ENCODE data around the gene JAG2.

Gene JAG2

DNA sequence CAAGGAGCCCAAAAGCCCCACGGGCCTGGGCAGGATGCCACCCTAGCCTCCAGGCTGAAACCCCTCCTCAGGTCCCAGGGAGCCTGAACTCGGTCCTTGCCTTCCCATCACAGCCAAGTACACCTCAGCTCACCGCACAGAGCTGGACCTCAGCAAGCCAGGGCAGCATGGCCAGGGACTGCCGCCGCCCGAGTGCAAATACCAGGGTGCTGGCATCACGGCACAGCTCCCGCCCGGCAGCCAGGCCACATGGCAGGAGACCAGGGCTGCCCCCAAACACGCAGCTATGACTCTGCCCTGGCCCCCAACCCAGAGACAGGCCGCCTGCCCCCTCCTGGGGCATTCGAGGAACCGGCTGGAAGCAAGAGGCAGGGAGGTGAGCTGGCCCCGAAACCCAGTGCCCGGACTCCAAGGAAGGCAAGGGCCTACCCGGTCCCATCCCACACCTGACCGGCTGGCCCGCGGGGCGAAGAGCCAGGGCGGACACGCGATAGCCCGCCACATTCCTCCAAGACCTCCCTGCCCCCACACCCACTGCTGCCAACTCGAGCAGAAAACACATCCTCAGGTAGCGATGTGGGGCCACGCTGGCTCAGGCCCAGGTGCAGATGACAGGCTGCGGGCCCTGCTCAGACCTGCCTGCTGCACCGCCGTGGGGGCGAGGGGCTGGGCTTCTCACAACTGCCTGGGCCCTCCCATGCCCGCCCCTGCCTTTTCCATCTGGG, 2.7 kb downstream of the JAG2 start:
- TF ChIP-seq CTCF (IDR thresholded peaks at IDR 0.05), result no peak
- no peak for DNase-seq
- Histone ChIP-seq H3K9me3 (no peaks in the 10 kb centered on the region), H3K4me3 (no peak overlapping the region), H3K4me1 (peaks cover 0 to 27% (median 25%) of the 10 kb centered on the region in 4 donors), H3K27me3 (peaks cover 0 to 73% of the 10 kb centered on the region in 2 donors), H3K36me3 (no peaks in the 10 kb centered on the region), H3K27ac (no peak overlapping the region)
- intact Hi-C loops (cut with DNase I; ENCODE audit: low total_unique reads), result loop anchor here (10.0 kb wide), 1 partner anchor 71 kb away; no protein-coding TSS in a partner anchor

DNA sequence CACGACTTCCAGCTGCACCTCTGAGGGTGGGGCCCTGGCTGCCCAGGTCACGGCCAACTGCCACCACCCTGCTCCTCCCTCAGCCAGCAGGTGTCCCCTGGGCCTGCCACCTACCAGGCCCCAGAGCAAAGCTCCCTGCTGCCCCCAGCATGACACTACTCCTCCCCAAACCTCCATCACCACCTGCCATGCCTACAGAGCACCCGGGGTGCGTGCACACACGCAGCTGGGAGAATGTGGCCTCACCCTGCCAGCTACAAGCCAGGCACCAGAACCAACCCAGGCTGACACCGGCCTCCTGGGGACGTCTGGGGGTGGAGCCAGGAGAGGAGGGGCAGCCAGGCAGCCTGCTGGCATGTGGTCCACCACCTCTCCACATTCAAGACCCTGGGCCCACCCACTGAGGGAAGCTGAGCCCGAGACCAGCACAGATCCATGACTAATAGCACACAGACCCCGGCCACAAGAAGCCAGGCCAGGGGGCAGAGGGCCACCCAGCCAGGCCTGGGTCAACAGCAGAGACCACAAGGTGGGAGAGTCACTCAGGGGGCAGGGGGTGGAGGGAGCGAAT, 3.4 kb downstream of the JAG2 start:
- intact Hi-C loops (cut with DNase I; ENCODE audit: low total_unique reads), result loop anchor here (10.0 kb wide), 1 partner anchor 70 kb away; no protein-coding TSS in a partner anchor
- no peak overlapping the region for H3K27ac ChIP-seq
- peaks cover 0 to 68% of the 10 kb centered on the region in 2 donors for H3K27me3 ChIP-seq
- H3K9me3 ChIP-seq, result no peaks in the 10 kb centered on the region
- no peak for DNase-seq
- no peak for TF ChIP-seq CTCF (IDR thresholded peaks at IDR 0.05)
- H3K4me1 ChIP-seq, result peaks cover 0 to 20% (median 19%) of the 10 kb centered on the region in 4 donors
- H3K36me3 ChIP-seq, result no peaks in the 10 kb centered on the region
- no peak overlapping the region for H3K4me3 ChIP-seq

DNA sequence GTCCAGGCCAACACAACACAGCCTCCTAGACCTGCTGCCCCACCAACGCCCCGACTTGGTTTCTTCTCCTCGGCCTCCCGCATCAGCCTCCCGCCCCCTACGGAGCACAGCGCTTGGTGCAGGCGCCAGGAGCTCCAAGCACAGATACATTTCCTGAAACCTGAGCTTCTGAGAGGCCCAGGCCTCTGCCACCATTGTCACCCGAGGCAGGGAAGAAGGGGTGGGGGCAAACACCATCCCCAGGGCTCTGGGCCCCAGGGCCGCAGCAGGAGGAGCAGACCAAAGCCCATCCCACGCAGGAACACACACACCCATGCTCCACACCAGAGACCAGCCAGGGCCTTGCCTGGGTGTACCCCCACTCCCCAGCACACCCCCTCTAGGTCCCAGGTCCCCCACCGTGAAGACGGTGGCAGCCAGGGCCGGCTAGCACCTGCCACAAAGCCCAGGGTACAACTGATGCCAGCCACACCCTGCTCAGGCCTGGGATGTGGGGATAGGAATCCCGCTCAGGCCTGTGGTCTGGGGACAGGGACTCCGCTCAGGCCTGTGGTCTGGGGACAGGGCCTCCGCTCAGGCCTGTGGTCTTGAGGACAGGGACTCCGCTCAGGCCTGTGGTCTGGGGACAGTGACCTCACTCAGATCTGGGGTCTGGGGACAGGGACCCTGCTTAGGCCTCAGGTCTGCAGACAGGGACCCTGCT, 5.4 kb downstream of the JAG2 start:
- TF ChIP-seq CTCF (IDR thresholded peaks at IDR 0.05), result no peak
- no peaks in the 10 kb centered on the region for H3K9me3 ChIP-seq
- no peak overlapping the region for H3K27ac ChIP-seq
- H3K4me1 ChIP-seq, result peaks cover 0 to 15% (median 11%) of the 10 kb centered on the region in 4 donors
- H3K4me3 ChIP-seq, result no peak overlapping the region
- DNase-seq, result no peak
- H3K27me3 ChIP-seq, result peaks cover 0 to 56% of the 10 kb centered on the region in 2 donors
- H3K36me3 ChIP-seq, result no peaks in the 10 kb centered on the region
- intact Hi-C loops (cut with DNase I; ENCODE audit: low total_unique reads), result loop anchor here (10.0 kb wide), 1 partner anchor 68 kb away; no protein-coding TSS in a partner anchor

DNA sequence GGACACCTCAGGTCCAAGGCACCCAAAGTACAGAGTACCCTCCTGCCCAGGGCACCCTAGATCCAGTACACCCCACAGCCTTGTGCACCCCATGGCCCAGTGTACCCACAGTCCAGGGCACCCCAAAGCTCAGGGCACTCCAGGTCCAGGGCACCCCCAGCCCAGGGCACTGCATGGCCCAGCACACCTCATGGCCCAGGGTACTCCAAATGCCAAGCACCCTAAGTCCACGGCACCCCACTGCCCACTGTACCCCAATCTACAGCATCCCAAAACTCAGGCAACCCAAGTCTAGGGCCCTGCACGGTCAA, 6.0 kb downstream of the JAG2 start:
- intact Hi-C loops (cut with DNase I; ENCODE audit: low total_unique reads), result loop anchor here (10.0 kb wide), 1 partner anchor 68 kb away; no protein-coding TSS in a partner anchor
- H3K27ac ChIP-seq, result no peak overlapping the region
- no peaks in the 10 kb centered on the region for H3K9me3 ChIP-seq
- peaks cover 0 to 58% of the 10 kb centered on the region in 2 donors for H3K27me3 ChIP-seq
- DNase-seq, result no peak
- H3K36me3 ChIP-seq, result no peaks in the 10 kb centered on the region
- no peak overlapping the region for H3K4me3 ChIP-seq
- peaks cover 0 to 12% (median 7%) of the 10 kb centered on the region in 4 donors for H3K4me1 ChIP-seq
- TF ChIP-seq CTCF (IDR thresholded peaks at IDR 0.05), result no peak

DNA sequence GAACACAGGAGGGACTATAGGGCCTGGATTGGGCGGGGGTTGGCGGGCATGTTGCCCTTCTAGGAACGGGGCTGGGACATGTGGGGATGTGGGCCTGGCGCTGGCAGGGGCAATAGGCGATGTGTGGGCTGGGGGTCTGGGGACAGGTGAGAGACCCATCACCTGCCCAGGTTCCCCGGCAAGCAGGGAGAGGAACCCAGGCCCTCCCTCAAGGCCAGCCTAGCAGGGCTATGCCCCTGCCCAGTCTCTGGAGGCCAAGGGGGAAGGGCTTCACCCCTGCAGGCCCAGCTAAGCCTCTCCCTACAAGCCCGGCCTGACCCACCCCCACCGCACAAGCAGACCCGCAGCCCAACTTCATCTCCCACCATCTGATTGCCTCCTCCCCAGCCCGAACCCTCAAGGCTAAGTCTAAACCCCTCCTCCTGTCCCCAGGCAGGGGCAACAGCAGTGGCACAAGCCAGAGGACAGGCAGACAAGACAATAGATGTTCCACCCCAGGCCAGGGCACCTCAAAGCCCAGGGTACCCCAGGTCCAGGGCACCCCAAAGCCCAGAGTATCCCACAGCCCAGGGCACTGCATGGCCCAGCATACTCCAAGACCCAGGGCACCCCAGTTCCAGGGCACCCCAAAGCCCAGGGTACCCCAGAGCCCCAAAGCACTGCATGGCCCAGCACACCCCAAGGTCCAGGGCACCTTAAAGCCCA, 6.5 kb downstream of the JAG2 start:
- peaks cover 0 to 8% (median 2%) of the 10 kb centered on the region in 4 donors for H3K4me1 ChIP-seq
- H3K27ac ChIP-seq, result no peak overlapping the region
- H3K27me3 ChIP-seq, result peaks cover 0 to 58% of the 10 kb centered on the region in 2 donors
- H3K36me3 ChIP-seq, result no peaks in the 10 kb centered on the region
- intact Hi-C loops (cut with DNase I; ENCODE audit: low total_unique reads), result loop anchor here (10.0 kb wide), 1 partner anchor 67 kb away; no protein-coding TSS in a partner anchor
- DNase-seq, result no peak
- no peak for TF ChIP-seq CTCF (IDR thresholded peaks at IDR 0.05)
- no peaks in the 10 kb centered on the region for H3K9me3 ChIP-seq
- no peak overlapping the region for H3K4me3 ChIP-seq

All from tibial artery (tissue), 4 donors.